NCI-H1436 treated with DMSO at 0.1 percent for 48 hours (cell line): ENCODE results near the gene OSER1.
"Not testable (repeated sequence)": the region's sequence is repeated elsewhere in the genome, so short reads cannot be mapped to it uniquely, and the experiment has no call there.

ENCODE experiments used
- DNase-seq: peaks from one replicate; lab custom pipeline; 2025; lab: John Stamatoyannopoulos, UW

The OSER1 gene

DNA sequence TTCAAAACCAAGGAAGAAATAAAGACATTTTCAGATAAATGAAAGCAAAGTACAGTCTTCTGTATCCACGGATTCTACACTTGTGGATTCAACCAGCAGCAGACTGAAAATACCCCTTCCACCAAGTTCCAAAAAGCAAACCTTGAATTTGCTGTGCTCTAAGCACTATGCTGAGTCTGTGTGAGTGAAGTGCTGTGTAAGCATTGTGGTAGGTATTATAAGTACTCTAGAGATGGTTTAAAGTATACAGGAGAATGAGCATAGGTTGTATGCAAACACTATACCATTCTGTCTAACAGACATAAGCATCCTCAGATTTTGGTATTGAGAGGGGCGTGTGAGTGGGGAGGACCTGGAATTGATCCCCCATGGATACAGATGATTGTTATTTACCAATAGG, 9.6 kb downstream of the OSER1 start:
- no peak for DNase-seq

DNA sequence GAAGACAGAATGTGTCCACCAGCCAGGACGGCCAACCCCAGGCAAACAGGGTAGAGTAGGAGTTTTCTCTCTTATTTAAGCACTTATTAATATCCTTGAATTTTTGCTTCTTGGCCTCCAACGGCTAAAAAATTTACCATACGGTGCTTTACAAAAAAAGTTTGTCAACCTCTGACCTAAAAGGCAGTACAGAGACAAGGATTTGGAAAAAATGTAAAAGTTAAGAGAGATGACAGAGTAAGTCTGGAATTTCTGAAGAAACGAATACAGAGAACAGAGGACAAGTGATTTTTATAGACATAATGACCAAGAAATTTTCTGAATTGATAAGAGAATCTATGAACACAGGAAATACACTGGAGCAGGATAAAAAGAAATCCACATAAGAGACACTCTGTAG, 10.2 kb downstream of the OSER1 start:
- no peak for DNase-seq

DNA sequence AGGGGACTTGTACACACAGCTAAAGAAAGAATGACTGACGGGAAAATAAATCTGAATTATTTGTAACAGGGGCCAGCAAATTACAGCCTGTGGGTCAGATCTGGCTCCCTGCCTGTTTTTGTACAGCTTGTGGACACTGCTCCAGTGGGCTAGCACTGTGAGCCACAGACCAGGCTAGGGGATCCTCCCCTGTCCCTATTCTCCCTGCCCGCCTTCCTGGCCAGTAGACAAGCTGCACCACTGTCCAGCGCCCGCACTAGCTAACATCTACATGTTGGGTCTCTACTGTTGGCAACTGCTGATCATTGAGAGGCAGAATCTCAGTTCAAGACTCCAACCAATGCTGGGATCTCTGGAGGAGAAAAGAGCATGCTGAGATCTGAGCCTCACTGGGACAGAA, 10.7 kb downstream of the OSER1 start:
- no peak for DNase-seq

DNA sequence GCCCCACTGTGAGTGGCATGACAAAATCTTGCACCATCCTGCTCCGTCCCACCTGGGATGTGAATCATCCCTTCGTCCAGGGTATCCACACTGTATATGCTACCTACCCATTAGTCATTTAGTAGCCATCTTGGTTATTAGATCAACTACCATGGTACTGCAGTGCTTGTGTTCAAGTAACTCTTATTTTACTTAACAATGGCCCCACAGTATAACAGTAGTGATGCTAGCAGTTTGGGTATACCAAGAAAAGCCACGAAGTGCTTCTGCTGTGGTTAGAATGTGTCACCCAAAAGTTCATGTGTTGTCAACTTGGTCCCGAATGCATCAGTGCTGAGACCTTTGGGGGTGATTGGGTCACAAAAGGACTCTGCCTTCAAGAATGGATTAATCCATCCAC, 11.7 kb downstream of the OSER1 start:
- no peak for DNase-seq

DNA sequence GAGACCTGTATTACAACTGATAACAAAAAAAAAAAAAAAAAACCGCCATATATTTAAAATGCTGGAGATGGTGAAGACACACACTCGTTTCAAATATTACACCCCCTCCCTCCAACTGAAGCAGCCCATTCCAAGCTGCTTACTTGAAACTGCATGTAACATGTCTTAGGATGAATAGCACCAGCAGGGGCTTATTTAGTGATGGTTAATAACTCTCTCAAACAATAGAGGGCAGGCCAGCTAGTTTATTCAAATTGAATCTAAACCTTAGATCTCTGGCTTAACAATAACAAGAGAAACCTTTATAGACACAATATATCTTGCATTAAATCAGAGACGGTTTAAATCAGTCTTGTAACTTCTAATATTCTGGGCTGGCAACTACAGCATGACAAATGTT, 14.3 kb downstream of the OSER1 start:
- no peak for DNase-seq

DNA sequence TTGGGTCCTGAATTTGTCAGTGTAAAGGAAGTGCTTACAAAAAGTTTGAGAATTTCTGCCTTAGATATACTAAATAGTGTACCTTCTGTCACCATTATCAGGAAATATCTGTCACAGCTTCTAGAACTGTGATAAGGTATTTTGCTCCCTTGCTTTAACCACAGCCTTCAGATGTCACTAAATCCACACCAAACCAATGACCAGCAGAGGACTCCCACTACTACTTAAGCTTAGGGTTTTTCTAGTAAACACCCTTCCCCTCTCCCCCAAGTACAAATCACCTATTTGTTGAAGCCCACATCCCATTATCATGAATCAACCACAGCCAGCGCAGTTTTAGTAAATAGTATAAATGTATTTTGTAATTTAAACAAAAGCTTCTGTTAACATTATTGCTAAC, 15.0 kb downstream of the OSER1 start:
- DNase-seq = no peak

DNA sequence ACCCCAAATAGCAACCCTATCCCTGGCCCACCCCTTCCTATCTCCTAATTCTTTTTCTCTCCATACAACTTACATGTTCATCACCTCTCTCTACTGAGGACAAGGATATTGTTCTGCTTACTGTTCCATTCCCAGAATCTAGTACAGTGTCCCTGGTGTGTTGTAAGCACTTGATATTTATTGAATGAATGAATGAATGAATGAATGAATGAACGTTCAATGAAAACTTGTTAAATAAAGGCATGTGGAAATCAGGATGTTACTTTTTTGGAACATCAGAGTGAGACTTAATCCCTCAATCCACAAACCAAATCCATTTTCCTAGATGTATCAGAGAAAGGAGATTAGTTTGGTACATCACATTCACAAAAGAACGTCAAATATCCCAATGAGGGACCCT, 16.8 kb downstream of the OSER1 start:
- DNase-seq = no peak

DNA sequence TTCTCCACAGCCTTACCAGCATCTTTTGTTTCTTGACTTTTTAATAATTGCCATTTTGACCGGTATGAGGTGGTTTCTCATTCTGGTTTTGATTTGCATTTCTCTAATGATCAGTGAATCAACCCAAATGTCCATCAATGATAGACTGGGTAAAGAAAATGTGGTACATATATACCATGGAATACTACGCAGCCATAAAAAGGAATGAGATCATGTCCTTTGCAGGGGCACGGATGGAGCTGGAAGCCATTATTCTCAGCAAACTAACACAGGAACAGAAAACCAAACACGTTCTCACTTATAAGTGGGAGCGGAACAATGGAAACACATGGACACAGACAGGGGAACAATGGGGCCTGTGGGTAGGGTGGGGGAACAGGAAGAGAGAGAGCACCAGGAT, 18.9 kb downstream of the OSER1 start:
- DNase-seq = not testable (repeated sequence)

DNA sequence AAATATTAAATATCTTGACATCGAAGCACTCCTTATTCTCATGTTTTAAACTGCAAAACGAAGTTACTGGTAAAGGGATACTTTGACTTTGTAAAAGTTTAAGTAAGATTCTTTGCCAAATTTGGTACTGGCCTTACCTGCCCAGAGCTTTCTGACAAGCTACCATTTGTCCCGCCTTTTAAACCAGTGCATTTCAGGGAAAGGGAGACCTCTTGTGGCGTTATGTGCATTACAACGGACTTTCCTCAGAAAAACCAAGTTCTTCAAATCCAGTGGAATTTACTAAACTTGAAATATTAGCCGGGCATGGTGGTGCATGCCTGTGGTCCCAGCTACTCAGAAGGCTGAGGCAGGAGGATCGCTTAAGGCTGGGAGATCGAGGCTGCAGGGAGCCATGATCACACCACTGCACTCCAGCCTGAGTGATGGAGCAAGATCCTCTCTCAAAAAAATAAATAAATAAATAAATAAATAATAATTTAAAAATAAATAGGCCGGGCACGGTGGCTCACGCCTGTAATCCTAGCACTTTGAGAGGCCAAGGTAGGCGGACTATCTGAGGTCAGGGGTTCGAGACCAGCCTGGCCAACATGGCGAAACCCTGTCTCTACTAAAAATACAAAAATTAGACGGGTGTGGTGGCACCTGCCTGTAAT, 20.2 kb downstream of the OSER1 start:
- not testable (repeated sequence) for DNase-seq

DNA sequence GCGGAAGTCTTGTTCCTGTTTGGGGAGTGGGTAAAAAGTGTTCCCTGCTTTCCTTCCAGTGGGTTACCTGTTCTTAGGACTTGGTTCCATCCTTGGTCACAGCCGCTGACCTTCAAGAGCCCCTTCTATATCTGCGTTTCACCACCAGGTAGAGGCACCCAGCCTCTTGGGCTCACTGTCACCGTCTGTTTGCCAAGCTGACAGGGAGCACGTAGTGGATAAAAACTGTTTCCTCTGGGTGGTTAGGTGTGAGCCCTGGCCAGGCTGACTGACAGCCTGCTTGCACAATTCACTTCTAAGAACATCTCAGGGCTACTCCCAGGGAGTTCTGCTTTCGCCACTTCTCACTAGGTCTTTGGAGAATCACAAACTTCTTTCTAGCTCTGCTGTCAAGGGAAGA, 21.8 kb downstream of the OSER1 start:
- no peak for DNase-seq

DNA sequence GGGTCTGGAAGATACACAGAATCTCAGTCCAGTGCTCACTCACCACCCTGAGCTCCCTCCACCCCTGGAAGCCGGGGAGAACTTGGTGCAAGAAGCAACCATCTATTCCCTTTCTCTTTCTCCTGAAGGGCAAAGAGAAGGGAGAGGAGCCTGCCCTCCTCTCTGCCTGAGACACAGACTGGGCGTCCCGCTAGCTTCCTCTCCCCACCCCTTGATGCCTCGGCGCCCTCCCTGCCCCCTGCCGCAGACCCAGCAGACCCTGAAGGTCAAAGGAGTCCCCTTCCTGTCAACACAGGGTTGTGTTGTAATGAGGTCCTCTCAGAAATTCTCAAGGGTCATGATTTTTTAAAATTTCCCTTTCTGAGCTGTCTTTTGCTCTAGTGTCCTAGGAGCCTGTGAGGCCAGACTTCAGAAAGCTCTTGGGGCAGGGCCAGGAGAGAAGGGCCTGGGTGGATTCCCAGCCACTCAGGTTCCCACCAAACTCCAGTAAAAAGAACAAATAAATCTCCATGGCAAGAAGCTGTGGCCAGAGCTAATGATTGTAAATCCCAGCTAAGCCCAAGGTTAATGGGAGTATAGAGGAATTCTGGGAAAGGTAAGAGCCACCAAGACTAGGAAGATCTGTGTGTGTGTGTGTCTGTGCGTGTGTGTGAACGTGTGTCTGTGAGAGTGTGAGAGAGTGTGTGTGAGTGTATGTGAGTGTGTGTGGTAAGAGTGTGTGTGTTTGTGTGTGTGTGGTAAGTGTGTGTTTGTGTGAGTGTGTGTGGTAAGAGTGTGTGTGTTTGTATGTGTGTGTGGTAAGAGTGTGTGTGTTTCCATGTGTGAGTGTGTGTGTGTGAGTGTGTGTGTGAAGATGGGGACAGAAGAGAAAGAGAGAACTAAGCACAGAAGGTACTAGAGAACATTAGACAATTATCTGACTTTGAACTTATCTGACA, 22.5 kb downstream of the OSER1 start:
- DNase-seq = no peak

DNA sequence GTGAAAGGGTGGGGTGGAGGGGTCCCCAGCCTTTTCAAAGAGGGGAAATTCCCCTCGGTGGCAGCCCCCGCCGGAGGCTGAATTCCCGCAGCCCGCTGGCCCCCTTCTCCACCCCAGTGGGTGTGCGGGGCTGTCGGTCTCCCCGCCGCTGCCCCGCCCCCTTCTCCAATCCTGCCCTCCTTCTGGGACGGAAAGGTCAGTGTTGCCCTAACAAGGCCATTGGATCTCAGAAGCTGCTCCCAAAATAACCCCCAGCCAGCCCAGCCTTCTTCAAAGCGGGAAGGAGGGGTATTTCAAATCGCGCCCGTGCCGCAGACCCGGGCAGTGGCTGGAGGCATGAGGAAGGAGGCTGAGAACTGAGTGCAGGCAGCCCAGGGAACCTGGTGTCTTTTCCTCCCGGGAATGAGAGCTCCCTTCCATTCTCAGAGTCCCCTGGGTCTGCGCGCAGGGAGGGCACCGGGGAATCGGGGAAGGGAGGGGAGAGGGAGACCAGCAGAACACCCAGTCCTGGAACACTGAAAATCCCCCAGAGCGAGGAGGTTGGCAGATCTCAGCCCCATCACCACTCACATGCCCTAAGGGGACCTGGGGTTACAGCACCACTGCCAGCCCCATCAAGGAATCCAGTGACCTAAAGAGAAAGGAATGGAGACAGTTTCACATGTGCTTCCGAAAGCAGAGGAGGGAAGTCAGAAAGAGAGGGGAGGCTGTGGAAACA, 23.4 kb downstream of the OSER1 start, which contains the start of gene JPH2:
Gene JPH2 (minus strand): TSS at position 135 of the 718 bp plus-strand sequence. CDS start 483 bp downstream, outside the sequence.
- DNase-seq = no peak

DNA sequence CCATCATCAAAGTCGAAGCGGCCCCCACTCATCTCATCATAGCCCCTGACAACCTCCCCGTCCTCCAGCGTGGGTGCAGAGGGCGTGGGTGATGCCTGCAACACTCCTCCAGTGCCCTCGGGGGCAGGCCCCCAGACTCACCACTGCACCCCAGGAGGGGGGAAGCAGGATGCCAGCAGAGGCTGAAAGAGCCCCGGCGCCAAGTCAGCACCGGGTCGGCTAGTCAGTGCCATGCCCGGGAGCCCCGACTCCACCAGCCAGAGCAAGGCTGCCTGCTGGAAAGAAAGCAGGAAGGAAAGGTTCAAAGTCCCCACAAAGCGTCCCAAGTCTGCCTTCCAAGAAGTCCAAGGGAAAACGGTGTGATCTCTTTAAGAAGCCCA, 23.9 kb downstream of the OSER1 start:
- DNase-seq = no peak

DNA sequence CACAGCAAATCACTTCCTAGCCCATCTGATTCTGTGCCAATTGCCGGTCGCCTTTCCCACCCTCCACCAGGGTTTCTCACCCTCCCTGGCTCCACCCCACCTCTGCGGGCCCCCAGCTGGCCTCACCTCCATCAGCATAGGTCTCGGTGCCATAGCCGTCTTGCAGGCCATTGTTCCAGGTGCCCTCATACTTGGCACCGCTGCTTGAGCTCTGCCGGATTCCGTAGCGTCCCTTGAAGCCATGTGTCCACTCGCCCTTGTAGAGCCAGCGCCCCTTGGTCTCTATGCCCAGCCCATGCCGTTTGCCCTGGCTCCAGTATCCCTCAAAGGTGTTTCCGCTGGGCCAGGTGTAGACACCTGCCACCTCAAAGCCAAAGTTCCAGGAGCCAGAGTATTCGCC, 24.4 kb downstream of the OSER1 start:
- DNase-seq = no peak

DNA sequence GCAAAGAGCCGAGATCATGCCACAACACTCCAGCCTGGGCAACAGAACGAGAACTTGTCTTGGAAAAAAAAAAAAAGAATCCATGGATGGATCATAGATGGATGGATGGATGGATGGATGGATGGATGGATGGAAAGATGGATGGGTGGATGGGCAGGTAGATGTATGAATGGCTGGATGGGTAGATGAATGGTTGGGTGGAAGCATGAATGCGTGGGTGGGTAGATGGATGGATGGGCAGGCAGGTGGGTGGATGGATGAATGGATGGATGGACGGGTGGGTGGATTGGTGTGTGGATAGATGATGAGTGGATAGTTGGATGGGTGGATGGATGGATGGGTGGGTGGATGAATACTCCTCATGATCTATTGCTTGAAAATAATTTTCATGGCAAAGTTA, 25.0 kb downstream of the OSER1 start:
- no peak for DNase-seq

DNA sequence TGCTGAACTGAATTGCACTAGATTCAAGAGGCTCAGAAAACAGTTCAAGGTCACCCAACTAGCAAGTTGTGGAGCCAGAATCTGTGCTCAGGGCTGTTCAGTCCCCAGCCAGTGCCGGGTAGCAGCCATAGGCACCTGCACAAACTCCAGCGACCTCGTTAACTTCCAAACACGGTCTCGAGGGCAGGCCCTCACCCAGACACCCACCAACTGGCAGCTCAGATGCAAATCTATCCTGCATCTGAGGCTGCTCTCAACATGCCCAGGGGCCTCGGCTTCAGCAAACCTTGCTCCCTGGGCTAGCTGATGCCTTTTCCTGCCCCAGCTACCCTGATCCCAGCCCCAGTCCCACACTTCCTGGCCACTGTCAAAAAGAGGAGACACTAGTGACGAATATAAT, 27.3 kb downstream of the OSER1 start:
- no peak for DNase-seq

DNA sequence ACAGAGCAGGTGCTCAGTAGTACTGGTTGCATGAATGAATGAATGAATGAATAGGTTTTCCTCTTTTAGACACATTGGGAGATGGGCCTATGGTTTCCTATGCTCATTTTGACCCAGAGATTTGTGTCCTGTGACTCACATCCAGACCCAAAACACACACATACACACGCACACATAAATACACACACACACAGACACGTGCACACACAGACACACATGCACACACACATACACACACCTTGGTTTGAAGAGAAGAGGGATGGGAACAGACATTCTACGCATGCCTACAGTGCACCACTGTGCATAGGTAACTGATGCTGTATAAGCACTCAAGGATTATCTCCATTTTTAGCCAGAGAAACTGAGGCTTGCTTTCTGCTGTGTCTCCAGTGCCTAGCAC, 27.7 kb downstream of the OSER1 start:
- no peak for DNase-seq

DNA sequence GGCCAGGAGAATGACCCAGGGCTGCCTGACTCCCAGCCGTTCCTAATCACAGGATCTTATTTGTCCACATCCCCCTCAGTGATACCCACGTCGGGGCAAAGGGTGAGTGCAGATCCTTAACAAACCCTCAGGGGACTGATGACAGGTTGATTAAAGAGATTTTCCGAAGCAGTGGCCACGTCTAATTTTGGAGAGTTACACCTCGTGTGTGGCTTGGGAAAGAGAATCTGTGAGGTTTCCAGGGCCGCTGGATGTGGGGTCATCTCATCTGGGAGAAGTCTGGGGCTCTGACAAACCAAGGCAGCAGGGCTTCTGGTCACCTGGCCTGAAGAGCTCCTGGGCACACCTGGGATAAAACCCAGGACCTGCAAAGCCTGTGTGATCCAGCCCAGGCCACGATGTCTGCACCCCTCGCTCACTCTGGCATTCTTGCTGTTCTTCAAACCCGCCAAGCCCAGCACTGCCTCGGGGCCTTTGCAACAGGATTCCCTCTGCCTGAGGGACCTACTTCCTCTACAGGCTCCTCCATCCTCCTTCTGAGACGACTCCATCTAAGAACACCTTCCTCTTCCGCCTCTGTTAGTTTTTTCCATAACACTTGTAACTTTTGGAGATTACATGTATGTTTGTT, 28.3 kb downstream of the OSER1 start:
- DNase-seq = no peak

DNA sequence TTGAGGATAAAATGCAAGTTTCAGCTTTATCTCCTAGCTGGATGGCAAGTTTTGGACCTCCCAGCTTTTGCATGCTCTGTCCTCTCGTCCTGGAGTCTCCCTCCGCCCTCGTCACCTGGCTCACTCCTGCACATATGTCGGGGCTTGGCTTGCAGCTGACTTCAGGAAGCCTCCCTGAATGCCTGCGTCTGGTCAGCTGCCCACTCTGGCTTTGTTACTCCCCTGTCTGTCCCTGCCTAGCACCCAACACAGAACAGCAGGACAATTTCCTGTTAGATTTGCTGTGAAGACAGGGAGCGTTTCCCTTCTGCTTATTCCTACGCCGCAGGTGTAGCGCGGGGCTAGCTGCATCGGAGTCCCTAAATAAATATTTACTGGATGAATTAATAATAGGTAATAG, 29.0 kb downstream of the OSER1 start:
- no peak for DNase-seq

DNA sequence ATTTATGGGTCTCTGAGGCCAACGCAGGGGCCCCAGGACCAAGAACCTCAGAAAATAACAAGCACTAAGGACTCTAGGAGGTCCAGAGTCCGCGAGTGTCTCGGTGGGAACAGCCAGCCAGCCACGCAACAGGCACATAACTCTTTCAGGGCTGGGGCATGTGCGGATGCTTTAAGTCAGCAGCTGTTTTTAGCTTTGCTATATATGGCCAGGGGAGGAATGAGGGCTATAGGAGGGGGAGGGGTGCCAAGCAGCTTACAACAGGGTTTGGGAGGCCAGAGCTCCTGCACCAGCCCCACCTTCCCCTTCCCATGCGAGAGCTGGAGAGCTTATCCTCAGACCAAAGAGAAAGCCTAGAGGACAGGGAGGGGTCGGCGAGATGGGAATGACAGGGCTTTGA, 29.8 kb downstream of the OSER1 start:
- DNase-seq = no peak

DNA sequence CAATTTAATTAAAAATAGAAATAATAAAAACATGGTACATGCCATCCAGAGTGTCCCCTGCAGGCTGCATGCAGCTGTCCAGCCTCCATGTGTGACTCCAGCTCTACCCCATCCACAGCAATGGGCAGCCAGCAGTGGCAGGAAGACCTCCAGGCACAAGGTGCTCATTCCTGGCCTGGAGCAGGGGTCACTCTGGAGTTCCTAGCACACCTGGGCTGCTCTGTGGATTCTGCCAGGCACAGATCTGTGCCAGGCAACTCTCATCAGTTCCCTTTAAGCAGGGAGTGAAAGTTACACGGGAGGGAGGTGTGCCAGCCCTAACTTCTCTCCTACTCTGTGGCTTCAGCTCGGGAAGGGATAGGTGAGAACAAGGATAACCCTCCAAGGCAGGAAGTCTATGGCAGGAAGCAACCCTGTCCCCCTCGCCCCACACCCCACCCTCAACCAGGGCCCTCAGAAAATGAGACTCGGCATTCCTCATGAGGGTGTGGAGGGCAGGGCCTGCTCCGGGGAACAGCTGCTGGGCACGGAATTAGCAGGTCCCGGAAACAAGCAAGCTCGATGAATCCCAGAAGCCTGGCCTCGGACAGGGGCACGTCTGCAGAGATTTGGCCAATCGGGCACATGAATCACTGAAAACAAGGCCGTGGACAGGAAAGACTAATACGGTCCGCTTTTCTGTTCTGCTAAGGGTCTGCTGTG, 33.6 kb downstream of the OSER1 start:
- no peak for DNase-seq
